IMR-90 (cell line): ENCODE data around the gene FRAS1. TPM values are rescaled to one million over a fixed set of nuclear protein-coding genes. Genes with fewer than 3 reads are reported as not detected.

Source experiments
- ATAC-seq: fragments of 200-7000 bp; cut with Tn5 transposase; 2 replicates; pipeline ENCODE4 v1.9.1; 2020; ENCODE audit warnings: low read depth, mild to moderate bottlenecking, moderate library complexity
- BruUV-seq: library from RNA; stranded (reverse); fragments of 400-500 nt; replicated peaks from 2 replicates; lab custom pipeline; 2021; lab: Mats Ljungman, UMichigan
- CTCF ChIA-PET: fragments of 300-600 bp; formaldehyde crosslinking; extraction: SDS; loops from one replicate; lab custom pipeline; 2021; ENCODE audit warnings: antibody characterized with exemption; lab: Yijun Ruan, JAX
- POLR2A ChIA-PET: fragments of 300-600 bp; sonication (Branson Sonifier 250); formaldehyde crosslinking; loops from one replicate; lab custom pipeline; 2022; ENCODE audit warnings: antibody characterized with exemption; ENCODE audit not compliant: unreplicated experiment; lab: Charles Lee
- DNase-seq: peaks from one replicate; pipeline ENCODE4 v3.0.0; 2013
- H2AFZ ChIP-seq: replicated peaks from 2 replicates; pipeline ENCODE3; 2013; ENCODE audit warnings: low read length, mild to moderate bottlenecking; ENCODE audit not compliant: poor library complexity
- H2AK5ac ChIP-seq: 2 replicates; pipeline ENCODE4 v1.6.1; 2013; ENCODE audit warnings: low read depth, low read length, inconsistent platforms
- H2AK9ac ChIP-seq: replicated peaks from 2 replicates; pipeline ENCODE3; 2013; ENCODE audit warnings: mild to moderate bottlenecking, low read depth, low read length, moderate library complexity; ENCODE audit not compliant: poor library complexity
- H2BK120ac ChIP-seq: 2 replicates; pipeline ENCODE4 v1.6.1; 2013; ENCODE audit warnings: low read depth, low read length, inconsistent platforms
- H2BK15ac ChIP-seq: 3 replicates; pipeline ENCODE4 v1.6.1; 2013; ENCODE audit warnings: low read depth, low read length, inconsistent platforms
- H2BK20ac ChIP-seq: 2 replicates; pipeline ENCODE4 v1.6.1; 2013; ENCODE audit warnings: low read depth, mild to moderate bottlenecking, inconsistent platforms, low read length, moderate library complexity
- H2BK5ac ChIP-seq: 2 replicates; pipeline ENCODE4 v1.6.1; 2013; ENCODE audit warnings: mild to moderate bottlenecking, low read depth, low read length, inconsistent platforms; ENCODE audit not compliant: poor library complexity, severe bottlenecking
- H3K14ac ChIP-seq: replicated peaks from 2 replicates; pipeline ENCODE4 v1.6.1; 2013; ENCODE audit warnings: low read depth, low read length, inconsistent platforms
- H3K18ac ChIP-seq: 2 replicates; pipeline ENCODE4 v1.6.1; 2013; ENCODE audit warnings: low read depth, low read length, control low read depth
- H3K23ac ChIP-seq: 2 replicates; pipeline ENCODE4 v1.6.1; 2013; ENCODE audit warnings: low read depth, low read length, inconsistent platforms
- H3K27ac ChIP-seq: 2 replicates; pipeline ENCODE4 v1.5.1; 2013; ENCODE audit warnings: mild to moderate bottlenecking, control low read depth, low read length; ENCODE audit not compliant: insufficient read depth
- H3K27me3 ChIP-seq: 2 replicates; pipeline ENCODE4 v1.6.1; 2013; ENCODE audit warnings: low read length; ENCODE audit not compliant: control insufficient read depth, insufficient read depth
- H3K36me3 ChIP-seq: 2 replicates; pipeline ENCODE4 v1.6.1; 2013; ENCODE audit warnings: low read length, mixed read lengths; ENCODE audit not compliant: control insufficient read depth, insufficient read depth
- H3K4ac ChIP-seq: 2 replicates; pipeline ENCODE4 v1.6.1; 2013; ENCODE audit warnings: low read depth, low read length, inconsistent platforms
- H3K4me1 ChIP-seq: 2 replicates; pipeline ENCODE4 v1.6.1; 2013; ENCODE audit warnings: low read length, mixed read lengths; ENCODE audit not compliant: control insufficient read depth, insufficient read depth
- H3K4me2 ChIP-seq: 2 replicates; pipeline ENCODE4 v1.6.1; 2013; ENCODE audit warnings: low read depth, mild to moderate bottlenecking, control low read depth, low read length, moderate library complexity
- H3K4me3 ChIP-seq: 2 replicates; pipeline ENCODE4 v1.5.1; 2013; ENCODE audit warnings: low read depth, mild to moderate bottlenecking, control low read depth, low read length, moderate library complexity; ENCODE audit not compliant: insufficient read depth
- H3K56ac ChIP-seq: 2 replicates; pipeline ENCODE4 v1.6.1; 2013; ENCODE audit warnings: low read length, inconsistent platforms; ENCODE audit not compliant: insufficient read depth; ENCODE audit errors: extremely low read depth
- H3K79me1 ChIP-seq, 2 experiments: 2 replicates each; pipeline ENCODE4 v1.6.1; 2013; ENCODE audit warnings: low read length in 2 of 2, inconsistent platforms in 1 of 2, low read depth in 1 of 2
- H3K9ac ChIP-seq: 2 replicates; pipeline ENCODE4 v1.6.1; 2013; ENCODE audit warnings: low read depth, low read length, control low read depth
- H3K9me1 ChIP-seq: 2 replicates; pipeline ENCODE4 v1.6.1; 2013; ENCODE audit warnings: low read length, inconsistent platforms; ENCODE audit not compliant: insufficient read depth
- H3K9me3 ChIP-seq: 2 replicates; pipeline ENCODE4 v1.6.1; 2013; ENCODE audit warnings: low read length; ENCODE audit not compliant: control insufficient read depth, insufficient read depth
- H4K20me1 ChIP-seq: 2 replicates; pipeline ENCODE4 v1.6.1; 2013; ENCODE audit warnings: low read length, inconsistent platforms; ENCODE audit not compliant: insufficient read depth
- H4K5ac ChIP-seq: 2 replicates; pipeline ENCODE4 v1.6.1; 2013; ENCODE audit warnings: mild to moderate bottlenecking, low read depth, low read length, control low read depth
- H4K8ac ChIP-seq, 2 experiments: 2 replicates each; pipeline ENCODE4 v1.6.1; 2013; ENCODE audit warnings: low read depth in 2 of 2, low read length in 2 of 2, control low read depth in 1 of 2, inconsistent platforms in 1 of 2
- H4K91ac ChIP-seq: 2 replicates; pipeline ENCODE4 v1.6.1; 2013; ENCODE audit warnings: low read depth, low read length, inconsistent platforms; ENCODE audit not compliant: insufficient read depth
- CHD1 ChIP-seq: IDR thresholded peaks from 2 replicates; pipeline ENCODE4 v1.6.1; 2012; ENCODE audit warnings: low read depth, low read length, improper control_type of control experiment
- FOS ChIP-seq: fragments of 150-350 bp; IDR thresholded peaks from 2 replicates; pipeline ENCODE4 v1.6.1; 2016; ENCODE audit warnings: low read depth, low read length
- MAFK ChIP-seq: IDR thresholded peaks from 2 replicates; pipeline ENCODE4 v1.6.1; 2012; ENCODE audit warnings: low read depth, low read length, improper control_type of control experiment
- MAZ ChIP-seq: IDR thresholded peaks from 2 replicates; pipeline ENCODE4 v1.6.1; 2012; ENCODE audit warnings: low read depth, mild to moderate bottlenecking, low read length, improper control_type of control experiment, moderate library complexity, borderline replicate concordance
- MXI1 ChIP-seq: IDR thresholded peaks from 2 replicates; pipeline ENCODE4 v1.6.1; 2012; ENCODE audit warnings: low read depth, mild to moderate bottlenecking, low read length, moderate library complexity, borderline replicate concordance
- RAD21 ChIP-seq: IDR thresholded peaks from 2 replicates; pipeline ENCODE4 v1.6.1; 2012; ENCODE audit warnings: low read length, improper control_type of control experiment
- RCOR1 ChIP-seq: IDR thresholded peaks from 2 replicates; pipeline ENCODE4 v1.6.1; 2012; ENCODE audit warnings: mild to moderate bottlenecking, low read length, improper control_type of control experiment; ENCODE audit not compliant: insufficient replicate concordance
- USF2 ChIP-seq: fragments of 150-350 bp; IDR thresholded peaks from 2 replicates; pipeline ENCODE4 v1.6.1; 2017; ENCODE audit warnings: mild to moderate bottlenecking, antibody characterized with exemption, low read length, low read depth
- WGBS, 2 experiments: methylation state at CpG; one replicate each; pipeline versions ENCODE4 v1.1.5 to v1.1.7; 2013; ENCODE audit warnings: missing lambda C conversion rate in 2 of 2; ENCODE audit not compliant: insufficient read length in 1 of 2; ENCODE audit errors: extremely low coverage in 2 of 2; 5-methylcytosine and 5-hydroxymethylcytosine counted together
- dilution Hi-C: fragments of 300-500 bp; cut with HindIII; formaldehyde crosslinking; loops from one replicate; pipeline ENCODE4 v1.14.3; 2018; ENCODE audit warnings: low sequenced_read_pairs; ENCODE audit not compliant: unreplicated experiment
- in situ Hi-C: fragments of 300-500 bp; cut with MboI; formaldehyde crosslinking; loops from 3 replicates; pipeline ENCODE4 v1.14.3; 2019; ENCODE audit warnings: low sequenced_read_pairs, inconsistent platforms, mixed read lengths
- intact Hi-C: fragments of 100-400 bp; cut with micrococcal nuclease; formaldehyde crosslinking; loops from 2 replicates; pipeline ENCODE4 v1.10.0; 2022
- polyA plus RNA-seq, 3 experiments: library from polyadenylated mRNA; depleted of rRNA; stranded (reverse); fragments of >200 nt; gene quantifications; 2 replicates each; pipeline ENCODE4 v1.2.3, GENCODE V29; 2012; ENCODE audit warnings: low replicate concordance in 1 of 3
- total RNA-seq: library from RNA; depleted of rRNA; stranded (reverse); fragments of >200 nt; gene quantifications from 2 replicates; pipeline ENCODE4 v1.2.3, GENCODE V29; 2012

The FRAS1 gene
- total and polyA plus RNA-seq, 2 of the 4 experiments (the other 2 are of a cell fraction) = under 0.01 to 0.03 TPM

GRCh38 chr4:78143634-78144033 is 86.5 kb downstream of the FRAS1 start:
- ChIA-PET POLR2A (interaction anchor here (0.6 kb wide), 3 partner anchors 123 to 637 kb away, joined by 4 to 7 read pairs (median 7); no protein-coding TSS in a partner anchor), CTCF (interaction anchor here (0.6 to 0.7 kb wide), 2 partner anchors 223 to 228 kb away, joined by 3 to 6 read pairs; no protein-coding TSS in a partner anchor)
- no peaks in the 10 kb centered on the region for H4K20me1 ChIP-seq
- H3K36me3 ChIP-seq = no peaks in the 10 kb centered on the region
- no peaks in the 10 kb centered on the region for H3K27me3 ChIP-seq
- H3K23ac ChIP-seq = no peak overlapping the region
- H3K27ac ChIP-seq = no peak overlapping the region
- H4K8ac ChIP-seq = no peak overlapping the region
- no peak overlapping the region for H3K56ac ChIP-seq
- no peak overlapping the region for H3K4me3 ChIP-seq
- no TSS peak for BruUV-seq
- no peak overlapping the region for H3K4ac ChIP-seq
- TF ChIP-seq MAFK (no peak), CHD1 (no peak), MAZ (no peak), RCOR1 (no peak), MXI1 (no peak), USF2 (no peak), RAD21 (no peak), FOS (no peak)
- H3K9me3 ChIP-seq = no peaks in the 10 kb centered on the region
- DNase-seq (no peak), ATAC-seq (no peak)
- no peak overlapping the region for H2BK15ac ChIP-seq
- no peak overlapping the region for H4K91ac ChIP-seq
- no peak overlapping the region for H3K18ac ChIP-seq
- no peak overlapping the region for H2BK20ac ChIP-seq
- no peak overlapping the region for H4K5ac ChIP-seq
- no CpG with 5 or more reads among the region's 2 CpGs for WGBS, 2 experiments
- no peaks in the 10 kb centered on the region for H3K79me1 ChIP-seq
- no peak overlapping the region for H2AK5ac ChIP-seq
- dilution Hi-C loops (no loop called here), intact Hi-C loops (no loop called here), in situ Hi-C loops (no loop called here)
- H3K4me2 ChIP-seq = no peak overlapping the region
- no peak overlapping the region for H2AFZ ChIP-seq
- H3K9ac ChIP-seq = no peak overlapping the region
- no peak overlapping the region for H2BK5ac ChIP-seq
- no peaks in the 10 kb centered on the region for H3K4me1 ChIP-seq
- no peak overlapping the region for H2BK120ac ChIP-seq
- H3K14ac ChIP-seq = no peak overlapping the region
- no peak overlapping the region for H2AK9ac ChIP-seq
- no peaks in the 10 kb centered on the region for H3K9me1 ChIP-seq
